AG04449 (cell line): ENCODE results near the gene MXD4.

ENCODE experiments used
- CTCF ChIA-PET: fragments of 350-600 bp; formaldehyde crosslinking; extraction: SDS; loops from one replicate; lab custom pipeline; 2021; ENCODE audit warnings: antibody characterized with exemption; lab: Yijun Ruan, JAX
- POLR2A ChIA-PET: fragments of 400-600, 350-600 bp; formaldehyde crosslinking; extraction: SDS; loops from one replicate; lab custom pipeline; 2020; ENCODE audit warnings: antibody characterized with exemption, inconsistent platforms; lab: Yijun Ruan, JAX
- DNase-seq: peaks from one replicate; pipeline ENCODE4 v3.0.0-alpha.2; 2010; ENCODE audit warnings: low read depth, low spot score
- H3K4me3 ChIP-seq: 2 replicates; pipeline ENCODE4 v1.5.1; 2011; ENCODE audit warnings: low read depth, mild to moderate bottlenecking, control low read depth, low read length
- CTCF ChIP-seq: IDR thresholded peaks from one replicate; pipeline ENCODE4 v1.5.1; 2011; ENCODE audit warnings: mild to moderate bottlenecking, moderate library complexity, low read length, control low read depth, inconsistent platforms; ENCODE audit not compliant: insufficient read depth; ENCODE audit errors: missing control alignments

Gene MXD4

GRCh38 chr4:2266181-2266580, 4.3 kb upstream of the MXD4 start:
- no peak overlapping the region for H3K4me3 ChIP-seq
- no peak for TF ChIP-seq CTCF
- DNase-seq: no peak
- CTCF ChIA-PET: interaction anchor here (2.1 kb wide), 1 partner anchor 147 kb away, joined by 8 read pairs; no protein-coding TSS in a partner anchor
- POLR2A ChIA-PET: no interaction called here

GRCh38 chr4:2265113-2266110, 3.5 kb upstream of the MXD4 start:
- ChIA-PET CTCF (interaction anchor here (2.1 kb wide), 1 partner anchor 148 kb away, joined by 8 read pairs; no protein-coding TSS in a partner anchor), POLR2A (no interaction called here)
- TF ChIP-seq CTCF: no peak
- no peak overlapping the region for H3K4me3 ChIP-seq
- no peak for DNase-seq

GRCh38 chr4:2264481-2265041, 2.7 kb upstream of the MXD4 start:
- DNase-seq: no peak
- ChIA-PET POLR2A (no interaction called here), CTCF (interaction anchor here (2.1 kb wide), 1 partner anchor 149 kb away, joined by 8 read pairs; no protein-coding TSS in a partner anchor)

GRCh38 chr4:2263926-2264321, 2.0 kb upstream of the MXD4 start:
- ChIA-PET CTCF (interaction anchor here (2.1 kb wide), 1 partner anchor 149 kb away, joined by 8 read pairs; no protein-coding TSS in a partner anchor), POLR2A (no interaction called here)
- no peak overlapping the region for H3K4me3 ChIP-seq
- DNase-seq: no peak
- no peak for TF ChIP-seq CTCF

More at GRCh38 chr4:2264481-2265041, 2.7 kb upstream of the MXD4 start:
- no peak for TF ChIP-seq CTCF
- no peak overlapping the region for H3K4me3 ChIP-seq

- POLR2A ChIA-PET: interaction anchor here (0.7 to 0.8 kb wide), 2 partner anchors 174 to 206 kb away, joined by 3 to 4 read pairs; partner anchors contain the start of gene RNF4
- DNase-seq: no peak
- no peak for TF ChIP-seq CTCF
- CTCF ChIA-PET: interaction anchor here (1.5 kb wide), 1 partner anchor 150 kb away, joined by 9 read pairs; no protein-coding TSS in a partner anchor
- H3K4me3 ChIP-seq: peak overlapping the region; percentile 64
These were observed 988 bp upstream of the MXD4 start for GRCh38 chr4:2262944-2263250.
